SKM-1 treated with dmso at 0.1 percent for 144 hours (cell line): ENCODE results near the gene KLF11.

Experiments used
- DNase-seq: peaks from one replicate; lab custom pipeline; 2025; ENCODE audit not compliant: unreplicated experiment; lab: John Stamatoyannopoulos, UW

The KLF11 gene

DNA sequence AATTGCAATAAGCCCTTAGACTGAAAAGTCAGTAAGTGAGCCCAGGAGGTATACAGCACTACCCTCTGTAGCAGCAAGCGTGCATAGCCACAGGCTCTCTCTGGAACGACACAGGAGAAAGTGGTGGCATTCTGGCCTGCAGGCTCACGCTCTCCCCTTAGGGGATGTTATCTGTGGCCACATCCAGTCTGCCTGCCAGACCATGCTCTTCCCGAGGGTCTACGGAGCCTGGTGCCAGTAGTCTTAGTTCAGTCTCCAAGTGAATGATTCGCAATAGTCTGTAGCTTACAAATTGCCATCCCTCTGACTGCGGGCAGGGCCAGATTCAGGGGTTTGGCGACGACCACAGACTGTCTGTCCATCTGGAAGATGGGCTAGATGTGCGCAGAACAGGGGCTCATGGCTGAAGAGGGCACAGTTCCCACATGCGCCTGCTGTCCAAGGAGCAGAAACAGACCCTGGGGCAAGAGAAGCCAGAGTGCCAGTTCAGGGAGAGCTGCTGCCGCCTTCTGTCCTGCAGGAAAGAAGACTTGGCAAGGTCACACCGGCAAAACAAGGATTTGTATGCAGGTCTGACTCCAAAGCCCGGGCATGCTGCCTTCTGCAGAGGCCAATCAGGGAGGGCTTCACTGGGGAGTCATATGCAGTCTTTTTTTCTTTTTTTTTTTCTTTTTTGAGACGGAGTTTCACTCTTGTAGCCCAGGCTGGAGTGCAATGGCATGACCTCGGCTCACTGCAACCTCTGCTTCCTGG lies 3.5 kb upstream of the KLF11 start:
- no peak for DNase-seq

DNA sequence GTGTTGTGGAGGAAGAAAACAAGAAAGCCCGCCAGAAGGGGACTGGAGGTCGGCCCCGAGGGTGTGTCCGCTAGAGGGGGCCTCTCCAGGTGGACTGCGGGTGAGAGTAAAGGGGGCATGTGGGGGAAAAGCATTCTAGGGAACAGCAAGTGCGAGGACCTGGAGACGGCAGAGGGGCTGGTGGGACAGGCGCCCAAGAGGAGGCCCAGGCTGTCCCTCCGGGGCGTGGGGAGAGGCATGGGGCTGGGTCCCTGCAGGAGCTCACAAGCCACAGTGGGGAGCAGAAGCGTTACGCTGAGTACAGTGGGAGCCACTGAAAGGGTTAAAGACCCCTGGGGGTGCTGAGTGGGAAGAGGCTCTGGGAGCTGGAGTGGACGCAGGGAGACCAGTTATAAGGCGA lies 1.6 kb upstream of the KLF11 start:
- DNase-seq = no peak

DNA sequence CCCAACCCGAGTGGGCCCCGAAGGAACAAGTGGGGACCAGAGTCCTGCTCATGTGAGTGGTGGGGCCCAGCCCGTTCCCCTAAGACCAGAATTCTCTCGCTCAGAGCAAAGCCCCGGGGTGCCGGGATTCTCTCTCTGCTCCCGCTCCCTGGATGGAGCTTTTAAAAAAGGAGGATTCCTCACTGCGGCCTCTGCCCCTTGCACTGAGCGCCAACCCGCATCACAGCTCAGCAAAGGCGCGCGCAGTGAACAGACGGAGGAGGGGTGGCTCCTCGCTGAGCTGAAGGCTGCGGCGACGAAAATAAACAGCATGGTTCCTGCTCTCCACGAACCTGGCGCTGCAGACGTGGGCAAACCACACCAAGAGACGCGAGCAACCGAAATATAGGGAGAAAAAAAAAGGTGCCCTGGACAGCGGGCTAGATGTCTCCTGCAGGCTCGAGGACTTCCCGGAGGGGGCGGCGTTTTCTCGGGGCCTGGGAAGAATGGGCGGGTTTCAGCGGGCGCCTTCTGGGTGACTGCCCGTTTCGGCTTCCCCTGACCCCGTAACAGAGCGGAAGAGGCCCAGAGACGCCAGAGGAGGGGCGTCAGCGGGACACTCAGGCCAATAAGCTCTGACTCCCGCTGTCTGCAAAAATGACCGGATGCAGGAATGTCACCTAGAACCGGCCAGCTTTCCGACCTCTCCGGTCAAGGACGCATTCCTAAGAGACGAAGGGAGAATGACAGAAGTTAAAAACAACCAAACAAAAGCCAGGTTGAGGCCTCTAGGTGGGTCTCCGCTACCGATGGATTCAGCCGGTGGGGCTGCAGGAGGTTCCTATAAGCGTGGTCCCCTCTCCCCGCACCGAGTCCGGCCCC lies 819 bp upstream of the KLF11 start:
- DNase-seq = no peak

DNA sequence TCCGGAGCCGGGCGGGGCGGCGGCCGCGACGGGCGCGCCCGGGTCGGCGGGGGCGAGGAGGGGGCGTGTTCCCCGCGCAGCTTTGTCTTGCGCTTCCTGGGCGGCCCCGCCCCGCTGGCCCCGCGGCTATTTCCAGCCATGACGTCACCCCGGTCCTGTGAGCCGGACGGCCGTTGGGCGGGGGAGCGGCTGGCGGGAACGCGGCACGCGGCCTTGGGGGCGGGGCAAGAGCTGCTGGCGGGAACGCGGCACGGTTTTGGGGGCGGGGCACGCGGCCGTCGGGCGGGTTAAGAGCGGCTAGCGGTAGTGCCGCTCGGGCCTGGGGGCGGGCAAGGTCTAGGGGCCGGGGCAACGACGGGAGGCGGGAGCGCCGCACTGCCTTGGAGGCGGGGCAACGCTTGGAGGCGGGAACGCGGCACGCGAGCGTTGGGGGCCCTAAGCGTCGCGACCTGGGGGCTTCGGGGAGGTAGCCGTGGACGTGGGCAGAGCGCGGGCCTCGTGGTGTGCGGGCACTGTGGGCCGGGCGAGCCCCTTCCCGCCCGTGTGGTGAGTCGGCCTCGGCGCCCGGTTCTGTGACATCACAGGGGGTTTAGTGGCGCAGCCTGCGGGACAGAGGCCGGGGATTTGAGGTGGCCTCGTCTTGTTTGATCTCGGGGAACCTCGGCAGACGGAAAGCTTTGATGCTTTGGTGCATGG lies 704 bp downstream of the KLF11 start:
- DNase-seq = peak; percentile 11

DNA sequence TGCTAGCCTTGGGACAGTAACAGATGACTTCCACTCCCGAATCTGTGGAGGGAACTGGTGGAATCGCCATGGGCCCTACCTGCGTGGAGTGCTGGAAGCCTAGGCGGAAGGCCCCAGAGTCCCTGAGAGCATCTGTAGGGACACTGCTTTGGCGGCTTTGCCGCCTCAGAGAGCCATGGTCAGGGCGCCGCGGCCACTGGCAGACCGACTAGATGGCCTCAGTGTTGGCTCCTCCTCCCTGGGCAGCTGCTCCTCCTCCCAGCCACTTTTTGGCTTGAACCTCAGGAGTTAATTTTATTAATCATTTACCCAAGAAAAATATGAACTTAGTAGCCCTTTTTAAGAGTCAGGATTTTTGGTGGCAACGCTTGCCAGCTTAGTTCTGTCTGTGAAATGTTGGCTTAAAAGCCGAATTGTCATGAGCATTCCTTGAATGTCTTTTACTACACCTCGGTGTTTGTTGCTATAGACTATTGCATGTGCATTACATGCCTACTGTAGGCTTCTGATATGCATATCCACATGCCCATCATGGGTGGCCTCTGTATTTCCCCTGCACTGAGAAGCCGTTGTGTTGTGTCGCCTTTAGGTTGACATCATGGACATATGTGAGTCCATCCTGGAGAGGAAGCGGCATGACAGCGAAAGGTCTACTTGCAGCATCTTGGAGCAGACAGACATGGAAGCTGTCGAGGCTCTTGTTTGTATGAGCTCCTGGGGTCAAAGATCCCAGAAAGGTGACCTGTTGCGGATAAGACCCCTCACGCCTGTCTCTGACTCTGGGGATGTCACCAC lies 2.4 kb downstream of the KLF11 start:
- DNase-seq = no peak

DNA sequence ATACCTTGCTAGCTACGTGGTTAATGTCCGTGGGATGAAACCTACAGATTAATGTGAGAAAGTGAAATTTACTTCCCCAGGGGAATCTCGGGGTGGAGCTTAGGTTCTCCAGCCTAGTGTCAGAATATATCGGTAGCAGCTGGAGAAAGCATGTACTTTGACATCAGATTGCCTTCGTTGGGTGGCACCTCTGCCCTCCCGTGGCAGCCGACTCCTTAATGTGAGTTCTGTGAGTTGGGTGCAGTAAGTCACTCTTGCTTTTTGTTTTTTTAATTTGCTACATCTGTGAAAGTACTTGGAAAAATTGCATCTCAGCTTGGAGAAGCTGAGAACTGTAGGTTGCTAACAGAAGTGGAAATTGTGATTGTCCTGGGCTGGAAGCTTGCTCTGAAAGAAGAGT lies 3.6 kb downstream of the KLF11 start:
- DNase-seq = no peak

DNA sequence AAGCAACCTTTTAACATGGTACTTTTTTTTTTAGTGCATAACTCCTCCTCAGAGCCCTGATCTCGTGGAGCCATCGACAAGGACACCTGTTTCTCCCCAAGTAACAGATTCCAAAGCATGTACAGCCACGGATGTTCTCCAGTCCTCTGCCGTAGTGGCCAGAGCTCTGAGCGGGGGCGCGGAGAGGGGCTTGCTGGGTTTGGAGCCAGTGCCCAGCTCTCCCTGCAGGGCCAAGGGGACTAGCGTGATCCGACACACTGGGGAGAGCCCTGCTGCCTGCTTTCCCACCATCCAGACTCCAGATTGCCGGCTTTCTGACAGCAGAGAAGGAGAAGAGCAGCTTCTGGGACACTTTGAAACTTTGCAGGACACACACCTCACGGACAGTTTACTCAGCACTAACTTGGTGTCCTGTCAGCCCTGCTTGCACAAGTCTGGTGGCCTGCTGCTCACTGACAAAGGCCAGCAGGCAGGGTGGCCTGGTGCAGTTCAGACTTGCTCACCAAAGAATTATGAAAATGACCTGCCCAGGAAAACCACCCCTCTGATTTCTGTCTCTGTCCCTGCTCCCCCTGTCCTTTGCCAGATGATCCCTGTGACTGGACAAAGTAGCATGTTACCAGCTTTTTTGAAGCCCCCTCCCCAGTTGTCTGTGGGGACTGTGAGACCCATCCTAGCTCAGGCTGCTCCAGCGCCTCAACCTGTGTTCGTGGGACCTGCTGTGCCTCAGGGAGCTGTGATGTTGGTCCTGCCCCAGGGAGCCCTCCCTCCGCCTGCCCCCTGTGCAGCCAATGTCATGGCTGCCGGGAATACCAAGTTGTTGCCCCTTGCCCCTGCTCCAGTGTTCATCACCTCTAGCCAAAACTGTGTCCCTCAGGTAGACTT lies 4.5 kb downstream of the KLF11 start:
- no peak for DNase-seq

DNA sequence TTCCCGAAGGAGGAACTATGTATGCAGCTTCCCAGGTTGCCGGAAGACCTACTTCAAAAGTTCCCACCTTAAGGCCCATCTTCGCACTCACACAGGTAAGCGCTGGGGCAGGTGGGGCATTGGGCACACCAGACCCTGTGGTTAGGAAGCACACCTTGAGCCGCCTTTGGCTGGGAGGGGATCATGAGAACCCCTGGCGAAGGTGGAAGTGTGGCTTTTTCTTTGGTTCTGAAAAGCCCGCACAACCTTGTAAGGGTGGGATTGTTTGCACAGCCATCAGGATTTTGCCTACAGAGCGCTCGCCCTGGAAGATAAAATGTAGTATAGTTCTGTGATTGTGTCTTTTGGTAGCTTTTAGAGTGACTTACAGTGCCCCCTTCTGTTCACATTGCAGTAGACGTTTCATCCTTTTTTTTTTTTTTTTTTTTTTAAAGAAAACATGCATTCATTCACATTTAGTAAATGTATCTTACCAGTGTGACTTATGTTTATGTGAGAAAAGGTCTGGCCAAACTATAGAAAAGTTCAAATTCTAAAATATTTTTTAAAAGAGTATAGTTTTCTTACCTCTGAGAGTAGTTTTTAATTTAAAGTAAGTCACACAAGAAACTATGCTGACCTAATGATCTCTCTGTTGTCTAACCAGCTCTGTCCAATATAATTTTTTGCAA lies 5.3 kb downstream of the KLF11 start:
- peak; percentile 63 for DNase-seq

DNA sequence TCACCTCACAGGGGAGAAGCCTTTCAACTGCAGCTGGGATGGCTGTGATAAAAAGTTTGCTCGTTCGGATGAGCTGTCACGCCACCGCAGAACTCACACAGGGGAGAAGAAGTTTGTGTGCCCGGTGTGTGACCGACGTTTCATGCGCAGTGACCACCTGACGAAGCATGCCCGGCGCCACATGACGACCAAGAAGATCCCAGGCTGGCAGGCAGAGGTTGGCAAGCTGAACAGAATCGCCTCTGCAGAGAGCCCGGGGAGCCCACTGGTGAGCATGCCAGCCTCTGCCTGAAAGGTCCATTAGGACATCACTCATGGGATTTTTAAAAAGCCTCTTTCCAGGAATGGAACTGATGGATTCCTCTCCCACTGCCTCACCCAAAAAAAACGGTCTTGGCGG lies 8.9 kb downstream of the KLF11 start:
- no peak for DNase-seq

DNA sequence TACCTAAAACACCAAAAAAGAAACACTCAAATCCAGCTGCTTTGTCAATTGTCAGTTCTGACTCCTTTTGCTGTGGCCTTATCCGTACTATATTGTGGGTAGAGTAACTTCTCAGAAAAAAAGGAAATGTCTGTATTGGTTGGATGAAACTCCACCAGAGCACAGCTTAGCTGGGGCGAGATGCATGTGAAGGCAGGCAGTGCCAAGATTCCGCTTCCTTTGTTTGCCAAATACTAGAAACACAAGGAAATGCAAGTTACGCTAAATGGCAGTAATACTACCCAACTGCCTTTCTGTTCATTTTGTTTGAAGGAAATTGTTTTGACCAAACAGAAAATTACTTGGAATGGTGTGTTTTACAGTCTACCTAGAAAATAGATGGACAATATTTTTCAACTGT lies 10.0 kb downstream of the KLF11 start:
- DNase-seq = no peak

DNA sequence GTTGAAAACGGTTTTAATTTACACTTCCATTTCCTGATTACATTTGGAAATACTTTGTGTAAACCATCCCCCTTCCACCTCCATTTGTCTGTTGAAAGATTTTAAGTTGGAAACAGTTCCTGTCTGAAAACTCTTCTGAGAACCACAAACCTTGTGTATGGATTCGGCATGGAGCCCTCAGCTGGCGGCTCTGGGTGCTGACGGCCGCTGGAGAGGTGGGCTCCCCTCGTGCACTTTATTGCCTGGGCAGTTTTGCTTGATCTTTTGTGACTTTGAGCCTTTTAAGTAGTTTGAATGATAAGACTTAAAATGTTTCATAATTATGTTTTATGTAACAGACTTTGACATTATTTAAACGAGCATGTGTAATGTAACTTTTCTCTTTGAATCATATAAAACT lies 11.1 kb downstream of the KLF11 start:
- DNase-seq = no peak

DNA sequence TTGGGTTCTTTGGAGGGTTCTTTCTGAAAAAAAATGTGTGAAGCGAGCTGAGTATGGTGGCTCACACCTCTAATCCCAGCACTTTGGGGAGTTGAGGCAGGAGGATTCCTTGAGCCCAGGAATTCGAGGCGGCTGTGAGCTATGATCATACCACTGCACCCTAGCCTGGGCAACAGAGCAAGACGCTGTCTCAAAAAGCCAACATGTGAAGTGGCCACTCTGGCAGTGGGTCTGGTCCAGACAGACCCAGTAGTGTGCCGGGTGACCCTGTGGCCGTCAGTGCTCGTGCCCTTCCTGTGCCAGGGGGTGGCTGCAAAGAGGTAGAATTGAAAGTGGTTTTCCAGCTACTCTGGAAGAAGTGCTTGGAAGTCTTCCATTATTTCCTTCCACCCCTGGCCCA lies 11.6 kb downstream of the KLF11 start:
- no peak for DNase-seq

DNA sequence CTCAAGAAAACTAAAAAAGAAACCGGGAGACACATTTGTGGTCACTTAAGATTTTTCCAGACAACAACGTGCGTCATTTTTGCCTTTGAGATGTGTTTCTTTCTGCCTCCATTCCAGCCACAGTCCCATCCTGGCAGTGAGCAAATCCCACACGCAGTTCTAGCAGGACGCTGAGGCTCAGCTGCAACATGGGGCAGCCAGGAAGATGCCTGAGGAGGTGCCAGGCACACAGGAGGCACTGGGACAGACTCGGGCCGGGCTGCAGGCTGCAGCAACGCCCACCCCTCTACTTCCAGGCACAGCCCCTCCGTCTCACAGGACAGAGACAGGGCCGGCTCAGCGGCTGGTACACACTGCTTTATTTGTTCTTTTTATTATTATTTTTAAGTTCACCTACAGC lies 13.1 kb downstream of the KLF11 start:
- no peak for DNase-seq

DNA sequence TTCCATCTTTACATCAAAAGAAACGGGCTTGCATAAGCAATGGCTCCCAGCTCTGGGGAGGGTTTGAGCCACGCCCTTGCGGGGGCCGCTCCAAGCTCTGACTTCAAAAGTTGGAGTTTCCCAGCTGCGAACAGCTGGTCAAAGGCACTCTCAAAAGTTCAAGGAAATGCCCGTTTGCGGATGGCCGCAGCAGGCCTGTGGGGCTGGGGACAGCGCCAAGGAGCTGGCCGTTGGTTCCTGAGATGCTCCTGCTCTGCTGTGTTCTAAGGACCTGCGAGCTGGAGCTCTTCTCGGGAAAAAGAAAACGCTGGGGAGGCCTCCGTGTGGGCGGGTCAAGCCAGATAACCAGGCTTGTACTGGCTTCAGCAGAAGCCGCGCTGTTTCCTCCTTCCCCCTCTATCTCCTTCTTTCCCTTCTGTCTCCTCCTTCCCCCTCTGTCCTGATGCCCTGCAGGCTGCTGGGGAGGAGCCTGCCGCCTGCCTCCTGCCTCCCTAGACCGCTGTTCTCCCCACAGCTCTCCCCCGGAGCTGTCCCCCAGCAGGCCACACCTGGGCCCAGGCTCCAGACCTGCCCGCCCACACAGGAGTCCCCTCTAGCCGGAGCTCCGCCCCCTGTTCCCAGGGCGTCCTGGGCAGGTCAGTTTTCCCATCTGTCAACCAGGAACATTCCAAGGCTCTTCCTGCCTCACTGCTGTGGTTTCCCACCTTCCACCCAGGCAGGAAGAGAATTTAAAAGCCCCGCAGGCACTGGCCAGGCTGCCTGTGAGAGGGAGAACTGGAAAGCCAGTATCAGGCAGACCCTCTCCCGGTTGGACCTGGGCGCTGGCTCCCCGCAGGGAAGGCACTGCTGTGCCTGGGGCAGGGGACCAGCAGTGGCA lies 14.1 kb downstream of the KLF11 start:
- no peak for DNase-seq

DNA sequence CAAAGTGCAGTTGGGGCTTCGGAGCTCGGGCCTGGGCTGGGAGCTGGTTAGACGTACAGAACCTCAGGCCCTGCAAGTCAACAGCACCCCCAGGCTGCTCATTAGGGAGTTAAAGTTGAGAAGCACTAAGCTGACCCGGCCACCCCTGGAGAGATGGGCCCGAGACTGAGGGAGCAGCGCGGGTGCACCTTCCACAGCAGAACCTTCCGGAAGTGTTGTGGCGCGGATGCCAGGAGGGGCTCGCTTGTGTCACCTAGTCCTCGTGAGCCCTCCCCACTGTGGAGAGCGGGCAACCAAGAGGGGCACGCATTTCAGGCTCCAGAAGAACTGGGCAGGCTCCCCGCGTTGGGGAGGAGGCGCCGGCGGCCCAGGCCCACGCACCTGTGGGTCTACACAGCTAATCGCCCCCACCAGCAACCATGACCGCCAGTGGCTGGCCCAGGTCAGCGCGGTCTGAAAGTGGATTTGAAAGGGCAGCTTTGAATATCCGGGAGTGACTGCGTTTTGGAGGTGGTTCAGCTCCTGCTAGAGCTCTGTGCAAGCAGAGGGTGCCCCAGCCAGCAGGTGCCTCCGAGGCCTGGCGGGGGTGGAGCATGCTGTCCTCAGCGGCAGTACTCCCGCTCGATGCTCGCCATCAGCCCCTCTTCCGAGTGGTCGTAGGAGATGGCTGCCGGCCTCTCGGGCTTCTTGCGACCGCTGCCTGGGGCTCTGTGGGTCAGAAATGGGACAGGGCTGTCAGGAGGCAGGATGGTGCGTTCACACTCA lies 15.1 kb downstream of the KLF11 start:
- DNase-seq = no peak

DNA sequence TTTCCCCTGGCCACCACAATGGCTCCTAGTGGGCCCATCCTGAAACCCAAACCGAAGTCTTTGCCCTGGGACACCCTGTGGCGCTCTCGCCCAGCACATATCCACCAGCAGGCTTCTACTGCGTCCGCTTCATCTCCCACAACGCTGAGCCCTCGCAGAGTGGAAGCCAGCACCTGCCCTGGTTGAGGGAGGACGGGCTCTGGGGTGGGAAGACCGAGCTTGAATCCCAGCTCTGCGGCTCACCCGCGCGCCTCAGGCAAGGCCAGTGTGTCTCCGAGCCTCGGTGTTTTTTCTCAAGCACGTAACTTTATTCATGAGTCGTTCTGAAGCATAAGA lies 15.6 kb downstream of the KLF11 start:
- no peak for DNase-seq

DNA sequence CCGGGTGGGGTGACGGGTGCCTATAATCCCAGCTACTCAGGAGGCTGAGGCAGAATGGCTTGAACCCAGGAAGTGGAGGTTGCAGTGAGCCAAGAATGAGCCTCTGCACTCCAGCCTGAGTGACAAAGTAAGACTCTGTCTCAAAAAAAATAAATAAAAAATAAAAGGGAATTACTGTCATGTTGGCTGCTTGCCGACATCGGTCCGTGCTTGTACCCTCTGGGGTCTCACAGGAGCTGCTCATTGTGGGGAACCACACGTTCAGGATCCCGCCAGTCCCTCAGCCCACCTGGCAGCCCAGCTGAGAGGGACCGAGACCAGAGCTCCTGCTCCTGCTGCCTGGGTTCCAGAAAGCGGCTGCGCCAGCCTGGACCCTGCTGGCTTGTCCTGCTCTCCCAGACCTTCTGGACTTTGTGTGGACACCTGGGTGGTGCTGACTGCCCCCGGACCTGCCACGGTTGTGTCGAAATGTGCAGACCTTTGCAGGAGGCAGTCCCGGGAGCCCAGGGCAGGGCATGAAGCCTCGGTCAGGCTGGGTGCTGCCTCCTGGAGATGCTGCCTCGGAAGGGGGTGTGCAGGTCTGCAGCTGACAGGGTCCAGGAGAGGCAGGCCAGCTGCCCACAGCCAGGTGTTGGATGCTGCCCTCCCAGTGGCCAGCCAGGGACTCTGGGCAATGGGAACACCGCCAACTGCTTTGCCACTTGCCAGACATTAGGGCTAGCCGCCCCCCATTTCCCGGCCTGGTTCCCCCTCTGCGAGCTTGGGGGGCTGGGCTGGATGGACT lies 16.4 kb downstream of the KLF11 start:
- DNase-seq = no peak
